K562 (cell line): ENCODE results near the gene TMEM25. TPM values are rescaled to one million over a fixed set of nuclear protein-coding genes. Genes with fewer than 3 reads are reported as not detected.
A peak's percentile ranks its signal among the peaks of the same experiment; 100 is the strongest.

Experiments used
- CBX3 ChIP-seq, 2 experiments: IDR thresholded peaks; 1 replicate in 1 of 2; 2 replicates in 1 of 2; pipeline ENCODE4 v1.6.1; 2012; ENCODE audit warnings: inconsistent platforms in 2 of 2, low read length in 2 of 2, borderline replicate concordance in 1 of 2, control low read depth in 1 of 2
- CREM ChIP-seq: IDR thresholded peaks from 2 replicates; pipeline ENCODE4 v1.6.1; 2014; ENCODE audit warnings: antibody characterized with exemption, low read depth
- FOXJ3 ChIP-seq: sonication (generic); formaldehyde crosslinking; IDR thresholded peaks from 2 replicates; pipeline ENCODE4 v1.4.0; 2020; ENCODE audit warnings: mild to moderate bottlenecking, missing genetic modification reagents
- MAFF ChIP-seq: IDR thresholded peaks from 2 replicates; pipeline ENCODE4 v1.6.1; 2012; ENCODE audit warnings: low read length, improper control_type of control experiment
- MXI1 ChIP-seq: IDR thresholded peaks from 2 replicates; pipeline ENCODE4 v1.6.1; 2011; ENCODE audit warnings: low read depth, mild to moderate bottlenecking, improper control_type of control experiment, low read length
- NCOR1 ChIP-seq: fragments of 450-650 bp; IDR thresholded peaks from 2 replicates; pipeline ENCODE4 v1.6.1; 2016; ENCODE audit warnings: mild to moderate bottlenecking, moderate library complexity
- RCOR1 ChIP-seq, 2 experiments: IDR thresholded peaks; 2 replicates each; pipeline ENCODE4 v1.6.1; 2012; ENCODE audit warnings: low read depth in 2 of 2, low read length in 2 of 2, borderline replicate concordance in 1 of 2, improper control_type of control experiment in 1 of 2
- SIN3A ChIP-seq, 2 experiments: fragments of 150-350 bp in 1 of 2; IDR thresholded peaks; 2 replicates each; pipeline ENCODE4 v1.6.1; 2011 to 2016; ENCODE audit warnings: borderline replicate concordance in 2 of 2, low read depth in 2 of 2, low read length in 2 of 2, mild to moderate bottlenecking in 2 of 2, moderate library complexity in 2 of 2; ENCODE audit not compliant: control insufficient read depth in 1 of 2
- SMARCA4 ChIP-seq: fragments of 450-650 bp; IDR thresholded peaks from 2 replicates; pipeline ENCODE4 v1.6.1; 2016
- TAF7 ChIP-seq: fragments of 450-650 bp; IDR thresholded peaks from 2 replicates; pipeline ENCODE4 v1.6.1; 2016; ENCODE audit warnings: missing genetic modification characterization, missing compliant biosample characterization
- TBL1XR1 ChIP-seq, 2 experiments: IDR thresholded peaks; 2 replicates each; pipeline ENCODE4 v1.6.1; 2012; ENCODE audit warnings: improper control_type of control experiment in 2 of 2, low read length in 2 of 2, mild to moderate bottlenecking in 1 of 2
- TEAD2 ChIP-seq: fragments of 450-650 bp; IDR thresholded peaks from 2 replicates; pipeline ENCODE4 v1.6.1; 2016; ENCODE audit warnings: missing genetic modification characterization, control low read depth, missing compliant biosample characterization
- TEAD4 ChIP-seq, 2 experiments: sonication (generic) in 1 of 2; formaldehyde crosslinking in 1 of 2; IDR thresholded peaks; 2 replicates each; pipeline versions ENCODE4 v1.6.1 to v1.8.0; 2012 to 2022; ENCODE audit warnings: borderline replicate concordance in 1 of 2, inconsistent platforms in 1 of 2, low read length in 1 of 2, mild to moderate bottlenecking in 1 of 2, missing genetic modification reagents in 1 of 2
- ZEB2 ChIP-seq: fragments of 450-650 bp; IDR thresholded peaks from 2 replicates; pipeline ENCODE4 v1.6.1; 2016
- ZNF699 ChIP-seq: fragments of 250-450 bp; sonication (Bioruptor Pico); IDR thresholded peaks from 2 replicates; pipeline ENCODE4 v1.8.0; 2021; ENCODE audit warnings: mild to moderate bottlenecking, moderate library complexity; ENCODE audit not compliant: insufficient replicate concordance
- ZNF766 ChIP-seq: fragments of 200-800 bp; sonication (Bioruptor generic); conservative IDR thresholded peaks from 2 replicates; pipeline ENCODE4 v1.6.1; 2016; ENCODE audit warnings: missing genetic modification characterization, missing compliant biosample characterization
- polyA plus RNA-seq, 8 experiments: library from polyadenylated mRNA; depleted of rRNA in 4 of 8; stranded (reverse) in 5 of 8; unstranded in 3 of 8; fragments of >200 nt; fragmentation: Nextera tagmentation in 2 of 8; fragmentation: Illumina TruSeq in 1 of 8; extraction: Ambion mirVana in 2 of 8; extraction: Trizol in 1 of 8; gene quantifications; 2 replicates each; pipeline versions ENCODE4 v1.2.1 to v1.2.3, GENCODE V29; 2011 to 2014; ENCODE audit warnings: inconsistent platforms in 1 of 8, missing spikeins in 1 of 8
- total RNA-seq, 7 experiments: library from RNA; depleted of rRNA in 6 of 7; stranded (reverse); fragments of >200 nt in 6 of 7; fragmentation: Illumina TruSeq in 2 of 7; extraction: Trizol in 2 of 7; gene quantifications; 2 replicates each; pipeline versions ENCODE4 v1.2.1 to v1.2.3, GENCODE V29; 2011 to 2021; ENCODE audit warnings: low replicate concordance in 1 of 7
- TF ChIP-seq, protein P1 (sequence below): fragments of 450-650 bp; formaldehyde crosslinking; IDR thresholded peaks from 2 replicates; pipeline ENCODE4 v1.4.0; 2022; ENCODE audit warnings: missing genetic modification characterization
- TF ChIP-seq, protein P2 (sequence below): fragments of 450-650 bp; formaldehyde crosslinking; IDR thresholded peaks from 2 replicates; pipeline ENCODE4 v1.4.0; 2020; ENCODE audit warnings: mild to moderate bottlenecking, mixed read lengths
- TF ChIP-seq, protein P3 (sequence below): fragments of 450-650 bp; IDR thresholded peaks from 2 replicates; pipeline ENCODE4 v1.6.1; 2014; ENCODE audit warnings: low read depth, mild to moderate bottlenecking, moderate library complexity, borderline replicate concordance
- TF ChIP-seq, protein P4 (sequence below), 2 experiments: IDR thresholded peaks in 1 of 2; conservative IDR thresholded peaks in 1 of 2; 2 replicates each; pipeline ENCODE4 v1.6.1; 2016; ENCODE audit warnings: low read depth in 2 of 2, mild to moderate bottlenecking in 1 of 2, missing compliant biosample characterization in 1 of 2, missing genetic modification characterization in 1 of 2, moderate library complexity in 1 of 2

TMEM25 gene
- total and polyA plus RNA-seq, 9 of the 15 experiments (the other 6 are each of a cell fraction or from before 2014, with no cell fraction given): 0.34 to 3.8 (median 2.0) TPM

DNA sequence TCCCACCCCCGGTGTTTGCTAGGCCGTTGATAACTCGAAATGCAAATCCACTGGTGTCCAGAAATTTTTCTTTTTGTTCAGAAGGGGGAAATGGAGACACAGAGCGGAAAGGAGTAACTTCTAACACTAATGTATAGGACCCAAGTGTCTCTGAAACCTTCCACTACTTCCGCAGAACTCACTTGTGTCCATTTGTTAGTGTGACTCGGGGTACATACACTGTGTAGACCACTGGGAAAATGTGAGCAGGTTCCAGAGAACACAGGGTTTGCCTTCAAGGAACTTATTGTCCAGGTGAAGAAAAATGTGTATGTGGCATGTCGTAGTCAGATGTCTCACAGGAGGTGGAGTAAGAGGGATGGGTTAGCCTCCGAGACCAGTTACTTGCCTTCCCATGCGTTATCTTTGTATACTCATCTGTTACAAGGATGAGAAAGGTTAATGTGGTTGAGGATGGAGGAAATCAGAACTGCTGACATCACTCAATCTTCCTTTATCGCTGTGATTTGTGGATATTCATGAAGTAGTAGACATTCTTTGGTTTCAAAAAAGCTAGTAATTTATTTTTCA is 42.1 kb downstream of the TMEM25 start (continued):
- TF ChIP-seq, protein P1, sequence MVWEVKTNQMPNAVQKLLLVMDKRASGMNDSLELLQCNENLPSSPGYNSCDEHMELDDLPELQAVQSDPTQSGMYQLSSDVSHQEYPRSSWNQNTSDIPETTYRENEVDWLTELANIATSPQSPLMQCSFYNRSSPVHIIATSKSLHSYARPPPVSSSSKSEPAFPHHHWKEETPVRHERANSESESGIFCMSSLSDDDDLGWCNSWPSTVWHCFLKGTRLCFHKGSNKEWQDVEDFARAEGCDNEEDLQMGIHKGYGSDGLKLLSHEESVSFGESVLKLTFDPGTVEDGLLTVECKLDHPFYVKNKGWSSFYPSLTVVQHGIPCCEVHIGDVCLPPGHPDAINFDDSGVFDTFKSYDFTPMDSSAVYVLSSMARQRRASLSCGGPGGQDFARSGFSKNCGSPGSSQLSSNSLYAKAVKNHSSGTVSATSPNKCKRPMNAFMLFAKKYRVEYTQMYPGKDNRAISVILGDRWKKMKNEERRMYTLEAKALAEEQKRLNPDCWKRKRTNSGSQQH: no peak
- TF ChIP-seq TEAD4 (IDR thresholded peaks at IDR 0.05; ENCODE audit: low read length): peak; percentile 97
- TF ChIP-seq TEAD4 (CRISPR knock-in tag; IDR thresholded peaks at IDR 0.05; ENCODE audit: borderline replicate concordance): no peak
- no peak for TF ChIP-seq ZNF699
- peak in 1 of 2 experiments; percentile 80; a peak in 1 of 3 replicates for TF ChIP-seq CBX3 (IDR thresholded peaks at IDR 0.05; ENCODE audit: borderline replicate concordance in 1 of 2, low read length in 2 of 2)
- peak; percentile 77 for TF ChIP-seq SMARCA4
- peak; percentile 91 for TF ChIP-seq MAFF
- TF ChIP-seq MXI1: peak; percentile 74; the same call in 1 of the 2 replicates
- peak; percentile 84 for TF ChIP-seq NCOR1
- no peak for TF ChIP-seq FOXJ3 (CRISPR knock-in tag)
- 0 out of 4 replicates have a peak, but pooled peaks of 1 of the 2 experiments have one; percentile 33 for TF ChIP-seq SIN3A (IDR thresholded peaks at IDR 0.05; ENCODE audit: borderline replicate concordance in 2 of 2, control insufficient read depth in 1 of 2, low read depth in 2 of 2, low read length in 2 of 2)
- TF ChIP-seq TEAD2: no peak
- TF ChIP-seq, protein P2, sequence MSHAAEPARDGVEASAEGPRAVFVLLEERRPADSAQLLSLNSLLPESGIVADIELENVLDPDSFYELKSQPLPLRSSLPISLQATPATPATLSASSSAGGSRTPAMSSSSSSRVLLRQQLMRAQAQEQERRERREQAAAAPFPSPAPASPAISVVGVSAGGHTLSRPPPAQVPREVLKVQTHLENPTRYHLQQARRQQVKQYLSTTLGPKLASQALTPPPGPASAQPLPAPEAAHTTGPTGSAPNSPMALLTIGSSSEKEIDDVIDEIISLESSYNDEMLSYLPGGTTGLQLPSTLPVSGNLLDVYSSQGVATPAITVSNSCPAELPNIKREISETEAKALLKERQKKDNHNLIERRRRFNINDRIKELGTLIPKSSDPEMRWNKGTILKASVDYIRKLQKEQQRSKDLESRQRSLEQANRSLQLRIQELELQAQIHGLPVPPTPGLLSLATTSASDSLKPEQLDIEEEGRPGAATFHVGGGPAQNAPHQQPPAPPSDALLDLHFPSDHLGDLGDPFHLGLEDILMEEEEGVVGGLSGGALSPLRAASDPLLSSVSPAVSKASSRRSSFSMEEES: no peak
- TF ChIP-seq, protein P3, sequence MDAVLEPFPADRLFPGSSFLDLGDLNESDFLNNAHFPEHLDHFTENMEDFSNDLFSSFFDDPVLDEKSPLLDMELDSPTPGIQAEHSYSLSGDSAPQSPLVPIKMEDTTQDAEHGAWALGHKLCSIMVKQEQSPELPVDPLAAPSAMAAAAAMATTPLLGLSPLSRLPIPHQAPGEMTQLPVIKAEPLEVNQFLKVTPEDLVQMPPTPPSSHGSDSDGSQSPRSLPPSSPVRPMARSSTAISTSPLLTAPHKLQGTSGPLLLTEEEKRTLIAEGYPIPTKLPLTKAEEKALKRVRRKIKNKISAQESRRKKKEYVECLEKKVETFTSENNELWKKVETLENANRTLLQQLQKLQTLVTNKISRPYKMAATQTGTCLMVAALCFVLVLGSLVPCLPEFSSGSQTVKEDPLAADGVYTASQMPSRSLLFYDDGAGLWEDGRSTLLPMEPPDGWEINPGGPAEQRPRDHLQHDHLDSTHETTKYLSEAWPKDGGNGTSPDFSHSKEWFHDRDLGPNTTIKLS: peak; percentile 32; the same call in 1 of the 2 replicates
- TF ChIP-seq CREM: peak; percentile 76
- TF ChIP-seq RCOR1 (IDR thresholded peaks at IDR 0.05; ENCODE audit: borderline replicate concordance in 1 of 2, low read depth in 2 of 2, low read length in 2 of 2): peak; percentile 100
- TF ChIP-seq ZNF766 (CRISPR knock-in tag): peak; percentile 70
- TF ChIP-seq ZEB2: peak; percentile 71
- TF ChIP-seq, protein P4, sequence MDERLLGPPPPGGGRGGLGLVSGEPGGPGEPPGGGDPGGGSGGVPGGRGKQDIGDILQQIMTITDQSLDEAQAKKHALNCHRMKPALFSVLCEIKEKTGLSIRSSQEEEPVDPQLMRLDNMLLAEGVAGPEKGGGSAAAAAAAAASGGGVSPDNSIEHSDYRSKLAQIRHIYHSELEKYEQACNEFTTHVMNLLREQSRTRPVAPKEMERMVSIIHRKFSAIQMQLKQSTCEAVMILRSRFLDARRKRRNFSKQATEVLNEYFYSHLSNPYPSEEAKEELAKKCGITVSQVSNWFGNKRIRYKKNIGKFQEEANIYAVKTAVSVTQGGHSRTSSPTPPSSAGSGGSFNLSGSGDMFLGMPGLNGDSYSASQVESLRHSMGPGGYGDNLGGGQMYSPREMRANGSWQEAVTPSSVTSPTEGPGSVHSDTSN (CRISPR knock-in tag; IDR thresholded peaks at IDR 0.05; ENCODE audit: low read depth): no peak
- TF ChIP-seq, protein P4 (tag; conservative IDR thresholded peaks at IDR 0.05; ENCODE audit: low read depth): peak; percentile 78
- no peak for TF ChIP-seq TAF7 (tag)
- peak in 1 of 2 experiments; percentile 78; a peak in 2 of 4 replicates for TF ChIP-seq TBL1XR1 (IDR thresholded peaks at IDR 0.05; ENCODE audit: low read length in 2 of 2)
